HG02798 (cell line): ENCODE measurements around the gene STAB1.

ENCODE experiments used
- ATAC-seq: cut with Tn5 transposase; IDR thresholded peaks from one replicate; pipeline ENCODE4 v1.9.1; 2021; ENCODE audit warnings: mild to moderate bottlenecking; ENCODE audit not compliant: unreplicated experiment, poor library complexity

STAB1 gene

GRCh38 chr3:52484680-52485461 lies 10.3 kb upstream of the STAB1 start:
- no peak for ATAC-seq

GRCh38 chr3:52487050-52487787 lies 7.9 kb upstream of the STAB1 start:
- ATAC-seq = no peak

GRCh38 chr3:52487788-52488691 lies 7.1 kb upstream of the STAB1 start:
- ATAC-seq = no peak

- ATAC-seq = no peak
Observed at GRCh38 chr3:52488746-52489145, 6.4 kb upstream of the STAB1 start.

GRCh38 chr3:52489453-52489852 lies 5.7 kb upstream of the STAB1 start:
- ATAC-seq = no peak

GRCh38 chr3:52490035-52490938 lies 4.9 kb upstream of the STAB1 start:
- no peak for ATAC-seq

GRCh38 chr3:52490939-52491526 lies 4.1 kb upstream of the STAB1 start:
- no peak for ATAC-seq

- no peak for ATAC-seq
Observed at GRCh38 chr3:52492059-52492458, 3.1 kb upstream of the STAB1 start.

GRCh38 chr3:52493232-52494017 lies 1.7 kb upstream of the STAB1 start:
- ATAC-seq = no peak

- no peak for ATAC-seq
Observed at GRCh38 chr3:52494445-52494844, 693 bp upstream of the STAB1 start.

GRCh38 chr3:52495777-52496602 lies 852 bp downstream of the STAB1 start:
- no peak for ATAC-seq

GRCh38 chr3:52498137-52499054 lies 3.3 kb downstream of the STAB1 start:
- ATAC-seq = no peak

GRCh38 chr3:52501046-52501445 lies 5.9 kb downstream of the STAB1 start:
- no peak for ATAC-seq

GRCh38 chr3:52502001-52502400 lies 6.9 kb downstream of the STAB1 start:
- no peak for ATAC-seq

GRCh38 chr3:52502808-52503350 lies 7.7 kb downstream of the STAB1 start:
- ATAC-seq = no peak

GRCh38 chr3:52503788-52504424 lies 8.8 kb downstream of the STAB1 start:
- no peak for ATAC-seq
